OCI-LY7 (cell line): ENCODE measurements around the gene CHEK2. TPM values are rescaled to one million over a fixed set of nuclear protein-coding genes. Genes with fewer than 3 reads are reported as not detected.

Experiments
- BruUV-seq: library from RNA; stranded (reverse); fragments of 400-500 nt; replicated peaks from 2 replicates; lab custom pipeline; 2021; lab: Mats Ljungman, UMichigan
- CTCF ChIA-PET: fragments of 300-600 bp; sonication (Branson Sonifier 250); formaldehyde crosslinking; loops from one replicate; lab custom pipeline; 2022; ENCODE audit warnings: antibody characterized with exemption; ENCODE audit not compliant: unreplicated experiment; lab: Charles Lee
- POLR2A ChIA-PET: fragments of 300-600 bp; sonication (Branson Sonifier 250); formaldehyde crosslinking; loops from one replicate; lab custom pipeline; 2022; ENCODE audit warnings: antibody characterized with exemption; lab: Charles Lee
- DNase-seq: peaks from one replicate; pipeline ENCODE4 v3.0.0-alpha.2; 2015; ENCODE audit warnings: low spot score
- H2AFZ ChIP-seq: fragments of 200-600 bp; sonication (generic), shearing (Covaris generic); 2 replicates; pipeline ENCODE4 v1.6.1; 2014; ENCODE audit warnings: mild to moderate bottlenecking, antibody characterized with exemption, low read length, moderate library complexity
- H3K27ac ChIP-seq: fragments of 200-600 bp; sonication (generic); 2 replicates; pipeline ENCODE4 v1.5.1; 2014; ENCODE audit warnings: mixed run types, low read depth, mild to moderate bottlenecking, moderate library complexity, low read length, inconsistent platforms; ENCODE audit not compliant: poor library complexity, severe bottlenecking
- H3K36me3 ChIP-seq: fragments of 200-600 bp; sonication (generic); 2 replicates; pipeline ENCODE4 v1.6.1; 2014; ENCODE audit warnings: mild to moderate bottlenecking, antibody characterized with exemption, low read length, moderate library complexity, mixed read lengths; ENCODE audit not compliant: insufficient read depth
- H3K4me1 ChIP-seq: fragments of 200-600 bp; sonication (generic); 2 replicates; pipeline ENCODE4 v1.5.1; 2014; ENCODE audit warnings: mild to moderate bottlenecking, low read length; ENCODE audit not compliant: insufficient read depth, poor library complexity, severe bottlenecking
- H3K4me2 ChIP-seq: fragments of 200-600 bp; sonication (generic); 2 replicates; pipeline ENCODE4 v1.6.1; 2014; ENCODE audit warnings: mild to moderate bottlenecking, low read length
- H3K4me3 ChIP-seq: fragments of 200-600 bp; sonication (generic); 2 replicates; pipeline ENCODE4 v1.5.1; 2014; ENCODE audit warnings: mild to moderate bottlenecking, low read depth, low read length; ENCODE audit not compliant: poor library complexity, severe bottlenecking
- H3K79me2 ChIP-seq: fragments of 200-600 bp; sonication (generic); 2 replicates; pipeline ENCODE4 v1.6.1; 2016; ENCODE audit warnings: low read depth, mild to moderate bottlenecking, low read length, moderate library complexity, mixed read lengths; ENCODE audit not compliant: insufficient read depth
- H3K9me2 ChIP-seq: fragments of 200-600 bp; sonication (generic); 2 replicates; pipeline ENCODE4 v1.6.1; 2016; ENCODE audit warnings: mild to moderate bottlenecking, low read length, mixed read lengths; ENCODE audit not compliant: insufficient read depth
- H3K9me3 ChIP-seq: fragments of 200-600 bp; sonication (generic); 2 replicates; pipeline ENCODE4 v1.6.1; 2014; ENCODE audit warnings: mild to moderate bottlenecking, mixed run types, low read length, mixed read lengths
- H4K20me1 ChIP-seq: fragments of 200-600 bp; sonication (generic); 2 replicates; pipeline ENCODE4 v1.6.1; 2014; ENCODE audit warnings: mild to moderate bottlenecking, antibody characterized with exemption, low read length, moderate library complexity, mixed read lengths; ENCODE audit not compliant: insufficient read depth
- EZH2phosphoT487 ChIP-seq: fragments of 200-600 bp; sonication (generic); IDR thresholded peaks from 2 replicates; pipeline ENCODE4 v1.6.1; 2018; ENCODE audit warnings: low read depth, borderline replicate concordance, mild to moderate bottlenecking, mixed run types, antibody characterized with exemption, low read length, moderate library complexity, mixed read lengths
- intact Hi-C: fragments of 100-400 bp; cut with micrococcal nuclease; formaldehyde crosslinking; loops from one replicate; pipeline ENCODE4 v1.10.0; 2022; ENCODE audit not compliant: unreplicated experiment
- small RNA-seq: library from RNA; depleted of rRNA; stranded (forward); fragments of <200 nt; gene quantifications from one replicate; pipeline ENCODE3, GENCODE V24; 2014
- total RNA-seq, 2 experiments: library from RNA; depleted of rRNA in 1 of 2; stranded (reverse); fragments of >200 nt in 1 of 2; shearing (Covaris generic) in 1 of 2; gene quantifications; 2 replicates each; pipeline ENCODE4 v1.2.3, GENCODE V29; 2014 to 2022
- TF ChIP-seq, protein P1 (sequence below): fragments of 200-600 bp; sonication (generic); conservative IDR thresholded peaks from 2 replicates; pipeline ENCODE4 v1.5.1; 2014; ENCODE audit warnings: mild to moderate bottlenecking, antibody characterized with exemption, low read length, moderate library complexity, mixed read lengths

CHEK2 gene
- total RNA-seq, 2 experiments from 2014 or later: 49.3 to 77.4 TPM

GRCh38 chr22:28647216-28647615 lies 94.4 kb downstream of the CHEK2 start:
- intact Hi-C loops: no loop called here
- CTCF ChIA-PET: no interaction called here
- no peak overlapping the region for H3K4me2 ChIP-seq

DNA sequence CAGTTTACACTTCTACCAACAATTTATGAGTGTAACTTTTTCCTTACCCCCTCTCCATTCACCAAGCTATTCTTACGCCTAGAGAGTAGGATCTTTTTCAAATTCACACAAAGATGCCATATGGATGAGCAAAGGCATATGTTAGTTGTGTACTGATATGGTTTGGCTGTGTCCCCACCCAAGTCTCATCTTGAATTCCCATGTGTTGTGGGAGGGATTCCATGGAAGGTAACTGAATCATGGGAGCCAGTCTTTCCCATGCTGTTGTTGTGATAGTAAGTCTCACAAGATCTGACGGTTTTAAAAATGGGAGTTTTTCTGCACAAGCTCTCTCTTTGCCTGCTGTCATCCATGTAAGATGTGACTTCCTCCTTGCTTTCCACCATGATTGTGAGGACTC lies 102.3 kb downstream of the CHEK2 start:
- H3K4me3 ChIP-seq: no peak overlapping the region
- no peak for DNase-seq
- H3K79me2 ChIP-seq: no peaks in the 10 kb centered on the region
- intact Hi-C loops: no loop called here
- TF ChIP-seq, protein P1, sequence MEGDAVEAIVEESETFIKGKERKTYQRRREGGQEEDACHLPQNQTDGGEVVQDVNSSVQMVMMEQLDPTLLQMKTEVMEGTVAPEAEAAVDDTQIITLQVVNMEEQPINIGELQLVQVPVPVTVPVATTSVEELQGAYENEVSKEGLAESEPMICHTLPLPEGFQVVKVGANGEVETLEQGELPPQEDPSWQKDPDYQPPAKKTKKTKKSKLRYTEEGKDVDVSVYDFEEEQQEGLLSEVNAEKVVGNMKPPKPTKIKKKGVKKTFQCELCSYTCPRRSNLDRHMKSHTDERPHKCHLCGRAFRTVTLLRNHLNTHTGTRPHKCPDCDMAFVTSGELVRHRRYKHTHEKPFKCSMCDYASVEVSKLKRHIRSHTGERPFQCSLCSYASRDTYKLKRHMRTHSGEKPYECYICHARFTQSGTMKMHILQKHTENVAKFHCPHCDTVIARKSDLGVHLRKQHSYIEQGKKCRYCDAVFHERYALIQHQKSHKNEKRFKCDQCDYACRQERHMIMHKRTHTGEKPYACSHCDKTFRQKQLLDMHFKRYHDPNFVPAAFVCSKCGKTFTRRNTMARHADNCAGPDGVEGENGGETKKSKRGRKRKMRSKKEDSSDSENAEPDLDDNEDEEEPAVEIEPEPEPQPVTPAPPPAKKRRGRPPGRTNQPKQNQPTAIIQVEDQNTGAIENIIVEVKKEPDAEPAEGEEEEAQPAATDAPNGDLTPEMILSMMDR: no peak
- no peak for TF ChIP-seq EZH2phosphoT487
- no peaks in the 10 kb centered on the region for H3K36me3 ChIP-seq
- ChIA-PET CTCF (no interaction called here), POLR2A (no interaction called here)
- no peaks in the 10 kb centered on the region for H3K4me1 ChIP-seq
- H3K9me3 ChIP-seq: no peaks in the 10 kb centered on the region
- H3K4me2 ChIP-seq: no peak overlapping the region
- no peak overlapping the region for H3K27ac ChIP-seq
- H3K9me2 ChIP-seq: no peaks in the 10 kb centered on the region
- no peaks in the 10 kb centered on the region for H4K20me1 ChIP-seq
- H2AFZ ChIP-seq: no peak overlapping the region
- BruUV-seq: no TSS peak

More at GRCh38 chr22:28647216-28647615, 94.4 kb downstream of the CHEK2 start:
- Histone ChIP-seq H3K4me3 (no peak overlapping the region), H3K9me3 (no peaks in the 10 kb centered on the region), H3K27ac (no peak overlapping the region), H3K9me2 (no peaks in the 10 kb centered on the region), H3K36me3 (no peaks in the 10 kb centered on the region), H3K79me2 (no peaks in the 10 kb centered on the region), H3K4me1 (no peaks in the 10 kb centered on the region), H2AFZ (no peak overlapping the region), H4K20me1 (no peaks in the 10 kb centered on the region)
- no peak for DNase-seq
- POLR2A ChIA-PET: no interaction called here
- BruUV-seq: no TSS peak
- TF ChIP-seq EZH2phosphoT487: no peak
- TF ChIP-seq, protein P1: no peak

Small RNA genes lying within 50 kb of the gene (small RNA-seq; reads per million reads assigned to genes)
- not detected for gene RN7SL162P

Other genes starting within 250 kb of the CHEK2 start
- under 0.01 and 0.03 TPM in 2 replicates for gene TTC28, start 62.0 kb downstream of the CHEK2 start, total RNA-seq (2014; rRNA removed; shearing (Covaris generic))
- gene TTC28, start 62.0 kb downstream of the CHEK2 start, total RNA-seq (2022): 0.24 and 0.55 TPM in 2 replicates
- gene HSCB, start 219 bp upstream of the CHEK2 start, total RNA-seq (2014; rRNA removed; shearing (Covaris generic)): 16.6 and 23.4 TPM in 2 replicates
- 17.2 and 17.6 TPM in 2 replicates for gene HSCB, start 219 bp upstream of the CHEK2 start, total RNA-seq (2022)
- gene CCDC117, start 30.9 kb upstream of the CHEK2 start, total RNA-seq (2014; rRNA removed; shearing (Covaris generic)): 19.5 and 21.4 TPM in 2 replicates
- gene CCDC117, start 30.9 kb upstream of the CHEK2 start, total RNA-seq (2022): 32.9 and 34.1 TPM in 2 replicates
- 35.2 and 35.8 TPM in 2 replicates for gene XBP1, start 58.7 kb upstream of the CHEK2 start, total RNA-seq (2014; rRNA removed; shearing (Covaris generic))
- gene XBP1, start 58.7 kb upstream of the CHEK2 start, total RNA-seq (2022): 118 and 144 TPM in 2 replicates
- gene ZNRF3, start 141.8 kb upstream of the CHEK2 start, total RNA-seq (2014; rRNA removed; shearing (Covaris generic)): 1.2 and 3.6 TPM in 2 replicates
- gene ZNRF3, start 141.8 kb upstream of the CHEK2 start, total RNA-seq (2022): 3.1 and 3.9 TPM in 2 replicates